NB4 (cell line): ENCODE results near the gene RASA3.

Experiments
- MYC ChIP-seq: IDR thresholded peaks from 2 replicates; pipeline ENCODE4 v1.6.1; 2011; ENCODE audit warnings: low read depth, low read length
- POLR2A ChIP-seq: IDR thresholded peaks from 2 replicates; pipeline ENCODE4 v1.6.1; 2011; ENCODE audit warnings: mild to moderate bottlenecking; ENCODE audit not compliant: insufficient read length; ENCODE audit errors: extremely low read depth
- TF ChIP-seq, protein P1 (sequence below): IDR thresholded peaks from one replicate; pipeline ENCODE4 v1.5.1; 2012; ENCODE audit warnings: low read depth, low read length

GRCh38 chr13:113959198-113959597 is 173.2 kb downstream of the RASA3 start:
- TF ChIP-seq, protein P1, sequence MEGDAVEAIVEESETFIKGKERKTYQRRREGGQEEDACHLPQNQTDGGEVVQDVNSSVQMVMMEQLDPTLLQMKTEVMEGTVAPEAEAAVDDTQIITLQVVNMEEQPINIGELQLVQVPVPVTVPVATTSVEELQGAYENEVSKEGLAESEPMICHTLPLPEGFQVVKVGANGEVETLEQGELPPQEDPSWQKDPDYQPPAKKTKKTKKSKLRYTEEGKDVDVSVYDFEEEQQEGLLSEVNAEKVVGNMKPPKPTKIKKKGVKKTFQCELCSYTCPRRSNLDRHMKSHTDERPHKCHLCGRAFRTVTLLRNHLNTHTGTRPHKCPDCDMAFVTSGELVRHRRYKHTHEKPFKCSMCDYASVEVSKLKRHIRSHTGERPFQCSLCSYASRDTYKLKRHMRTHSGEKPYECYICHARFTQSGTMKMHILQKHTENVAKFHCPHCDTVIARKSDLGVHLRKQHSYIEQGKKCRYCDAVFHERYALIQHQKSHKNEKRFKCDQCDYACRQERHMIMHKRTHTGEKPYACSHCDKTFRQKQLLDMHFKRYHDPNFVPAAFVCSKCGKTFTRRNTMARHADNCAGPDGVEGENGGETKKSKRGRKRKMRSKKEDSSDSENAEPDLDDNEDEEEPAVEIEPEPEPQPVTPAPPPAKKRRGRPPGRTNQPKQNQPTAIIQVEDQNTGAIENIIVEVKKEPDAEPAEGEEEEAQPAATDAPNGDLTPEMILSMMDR = no peak
- TF ChIP-seq POLR2A (no peak), MYC (no peak)
